WTC11 (cell line): Measurements from ENCODE around the gene TLCD3B. TPM values are rescaled to one million over a fixed set of nuclear protein-coding genes. Genes with fewer than 3 reads are reported as not detected.

Experiments used
- ATAC-seq: fragments of 200-7000 bp; cut with Tn5 transposase; 2 replicates; pipeline ENCODE4 v1.10.0; 2021; ENCODE audit warnings: mild to moderate bottlenecking, moderate library complexity
- CTCF ChIA-PET: fragments of 300-600 bp; sonication (Branson Sonifier 250); formaldehyde crosslinking; loops from one replicate; lab custom pipeline; 2021; ENCODE audit warnings: antibody characterized with exemption; lab: Charles Lee
- POLR2A ChIA-PET: fragments of 350-600 bp; sonication (Branson Sonifier 250); formaldehyde crosslinking; loops from one replicate; lab custom pipeline; 2021; ENCODE audit warnings: antibody characterized with exemption; lab: Charles Lee
- DNase-seq: peaks from one replicate; pipeline ENCODE4 v3.0.0; 2021; ENCODE audit warnings: low spot score
- H3K27ac Mint-ChIP-seq: 2 replicates; pipeline ENCODE4 v1.8.0; 2021; ENCODE audit warnings: mixed read lengths
- H3K27me3 Mint-ChIP-seq: 2 replicates; pipeline ENCODE4 v1.8.0; 2021; ENCODE audit warnings: low read depth, mild to moderate bottlenecking, moderate library complexity, mixed read lengths
- H3K36me3 Mint-ChIP-seq: 2 replicates; pipeline ENCODE4 v1.8.0; 2021; ENCODE audit warnings: mixed read lengths
- H3K4me1 Mint-ChIP-seq: 2 replicates; pipeline ENCODE4 v1.8.0; 2022; ENCODE audit warnings: mixed read lengths
- H3K4me3 Mint-ChIP-seq: 2 replicates; pipeline ENCODE4 v1.8.0; 2021; ENCODE audit warnings: mild to moderate bottlenecking, moderate library complexity, mixed read lengths
- H3K9me3 Mint-ChIP-seq: 2 replicates; pipeline ENCODE4 v1.8.0; 2021; ENCODE audit warnings: mixed read lengths
- AR ChIP-seq: fragments of 250-450 bp; sonication (Bioruptor Pico); IDR thresholded peaks from 2 replicates; pipeline ENCODE4 v1.9.0; 2021; ENCODE audit warnings: mild to moderate bottlenecking
- ESRRA ChIP-seq: sonication (generic); formaldehyde crosslinking; IDR thresholded peaks from 2 replicates; pipeline ENCODE4 v1.8.1; 2022; ENCODE audit warnings: mild to moderate bottlenecking, missing genetic modification reagents, borderline replicate concordance
- HMGA2 ChIP-seq: fragments of 250-450 bp; sonication (Bioruptor Pico); IDR thresholded peaks from 2 replicates; pipeline ENCODE4 v1.4.0; 2021; ENCODE audit warnings: mild to moderate bottlenecking, moderate library complexity
- JAZF1 ChIP-seq: fragments of 250-450 bp; sonication (Bioruptor Pico); IDR thresholded peaks from 2 replicates; pipeline ENCODE4 v1.9.0; 2021; ENCODE audit warnings: moderate library complexity, mild to moderate bottlenecking, inconsistent platforms
- JUN ChIP-seq: sonication (generic); formaldehyde crosslinking; IDR thresholded peaks from 2 replicates; pipeline ENCODE4 v1.8.0; 2023; ENCODE audit warnings: mild to moderate bottlenecking, missing genetic modification reagents
- MYBL2 ChIP-seq: sonication (generic); formaldehyde crosslinking; IDR thresholded peaks from 2 replicates; pipeline ENCODE4 v1.8.1; 2023; ENCODE audit warnings: mild to moderate bottlenecking, moderate library complexity, missing genetic modification reagents
- NFATC4 ChIP-seq: fragments of 250-450 bp; sonication (Bioruptor Pico); IDR thresholded peaks from 2 replicates; pipeline ENCODE4 v1.9.0; 2021; ENCODE audit warnings: mild to moderate bottlenecking
- NFYB ChIP-seq: sonication (generic); formaldehyde crosslinking; conservative IDR thresholded peaks from 2 replicates; pipeline ENCODE4 v1.8.0; 2022; ENCODE audit warnings: low read depth, missing genetic modification reagents
- NR3C1 ChIP-seq: sonication (generic); formaldehyde crosslinking; conservative IDR thresholded peaks from 2 replicates; pipeline ENCODE4 v1.8.1; 2023; ENCODE audit warnings: low read depth, mild to moderate bottlenecking, missing genetic modification reagents
- PREB ChIP-seq: sonication (generic); formaldehyde crosslinking; IDR thresholded peaks from 2 replicates; pipeline ENCODE4 v1.8.1; 2022; ENCODE audit warnings: mild to moderate bottlenecking, missing genetic modification reagents, moderate library complexity, borderline replicate concordance
- PRRX2 ChIP-seq: fragments of 250-450 bp; sonication (Bioruptor Pico); IDR thresholded peaks from 2 replicates; pipeline ENCODE4 v1.8.0; 2021; ENCODE audit warnings: mild to moderate bottlenecking
- RORB ChIP-seq: fragments of 250-450 bp; sonication (Bioruptor Pico); IDR thresholded peaks from 2 replicates; pipeline ENCODE4 v1.9.0; 2021; ENCODE audit warnings: mild to moderate bottlenecking
- SMAD3 ChIP-seq: sonication (generic); formaldehyde crosslinking; IDR thresholded peaks from 2 replicates; pipeline ENCODE4 v1.8.0; 2022; ENCODE audit warnings: missing genetic modification reagents, mild to moderate bottlenecking, borderline replicate concordance
- SOX15 ChIP-seq: fragments of 250-450 bp; sonication (Bioruptor Pico); IDR thresholded peaks from 2 replicates; pipeline ENCODE4 v1.9.0; 2021; ENCODE audit warnings: mild to moderate bottlenecking
- STAT6 ChIP-seq: sonication (generic); formaldehyde crosslinking; conservative IDR thresholded peaks from 2 replicates; pipeline ENCODE4 v1.8.1; 2023; ENCODE audit warnings: mild to moderate bottlenecking, low read depth, missing genetic modification reagents, moderate library complexity
- TCF7 ChIP-seq: sonication (generic); formaldehyde crosslinking; IDR thresholded peaks from 2 replicates; pipeline ENCODE4 v1.8.0; 2022; ENCODE audit warnings: mild to moderate bottlenecking, low read depth, missing genetic modification reagents, moderate library complexity
- USF1 ChIP-seq: sonication (generic); formaldehyde crosslinking; IDR thresholded peaks from 2 replicates; pipeline ENCODE4 v1.8.0; 2022; ENCODE audit warnings: mild to moderate bottlenecking, missing genetic modification reagents
- ZBTB43 ChIP-seq: sonication (generic); formaldehyde crosslinking; IDR thresholded peaks from 2 replicates; pipeline ENCODE4 v1.8.1; 2023; ENCODE audit warnings: mild to moderate bottlenecking, missing genetic modification reagents
- ZNF121 ChIP-seq: sonication (generic); formaldehyde crosslinking; IDR thresholded peaks from 2 replicates; pipeline ENCODE4 v1.8.0; 2023; ENCODE audit warnings: missing genetic modification reagents
- ZNF138 ChIP-seq: sonication (generic); formaldehyde crosslinking; conservative IDR thresholded peaks from 2 replicates; pipeline ENCODE4 v1.8.1; 2022; ENCODE audit warnings: mild to moderate bottlenecking, moderate library complexity, missing genetic modification reagents
- ZNF219 ChIP-seq: sonication (generic); formaldehyde crosslinking; IDR thresholded peaks from 2 replicates; pipeline ENCODE4 v1.8.0; 2023; ENCODE audit warnings: missing genetic modification reagents, mild to moderate bottlenecking, borderline replicate concordance
- ZNF317 ChIP-seq: sonication (generic); formaldehyde crosslinking; IDR thresholded peaks from 2 replicates; pipeline ENCODE4 v1.8.1; 2023; ENCODE audit warnings: low read depth, mild to moderate bottlenecking, moderate library complexity, missing genetic modification reagents, borderline replicate concordance
- ZNF396 ChIP-seq: fragments of 250-450 bp; sonication (Bioruptor Pico); IDR thresholded peaks from 2 replicates; pipeline ENCODE4 v1.8.0; 2021; ENCODE audit warnings: mild to moderate bottlenecking, moderate library complexity, borderline replicate concordance
- ZNF416 ChIP-seq: fragments of 250-450 bp; sonication (Bioruptor Pico); IDR thresholded peaks from 2 replicates; pipeline ENCODE4 v1.9.0; 2021; ENCODE audit warnings: mild to moderate bottlenecking, inconsistent platforms
- total RNA-seq: library from RNA; stranded (reverse); gene quantifications from 3 replicates; pipeline ENCODE4 v1.2.3, GENCODE V29; 2021
- TF ChIP-seq, protein P1 (sequence below): sonication (generic); formaldehyde crosslinking; conservative IDR thresholded peaks from 2 replicates; pipeline ENCODE4 v1.8.1; 2022; ENCODE audit warnings: mild to moderate bottlenecking, missing genetic modification reagents
- TF ChIP-seq, protein P2 (sequence below): sonication (generic); formaldehyde crosslinking; IDR thresholded peaks from 2 replicates; pipeline ENCODE4 v1.8.1; 2023; ENCODE audit warnings: mild to moderate bottlenecking, missing genetic modification reagents, moderate library complexity

The TLCD3B gene
- total RNA-seq, 1 experiment from 2014 or later = 28.1 TPM

DNA sequence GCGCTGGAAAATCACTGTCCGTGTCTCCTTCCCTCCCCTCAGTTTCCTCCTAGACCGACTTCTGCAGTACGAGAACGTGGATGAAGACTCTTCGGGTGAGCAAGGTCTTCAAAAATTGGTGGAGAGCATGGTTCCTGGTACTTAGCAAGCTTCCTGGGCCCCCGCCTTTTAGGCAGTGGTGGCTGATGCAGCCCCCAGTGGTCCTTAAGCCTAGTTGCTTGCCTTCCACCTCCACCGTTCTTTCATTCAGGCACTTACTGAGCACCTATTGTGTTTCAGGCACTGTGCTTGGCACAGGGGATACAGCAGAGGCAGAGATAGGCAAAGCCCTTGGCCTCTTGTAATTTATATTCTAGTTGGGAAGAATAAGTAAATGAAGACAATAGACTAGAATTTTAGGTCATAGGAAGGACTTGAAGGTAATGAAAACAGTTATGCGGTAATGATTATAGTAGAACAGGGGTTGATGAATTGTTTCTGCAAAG lies 34.3 kb downstream of the TLCD3B start (continued):
- TF ChIP-seq PREB (no peak), SMAD3 (no peak), ZNF121 (CRISPR knock-in tag) (no peak), RORB (CRISPR knock-in tag) (no peak), PRRX2 (no peak), TCF7 (CRISPR knock-in tag) (no peak), ZNF317 (no peak)
- TF ChIP-seq, protein P1, sequence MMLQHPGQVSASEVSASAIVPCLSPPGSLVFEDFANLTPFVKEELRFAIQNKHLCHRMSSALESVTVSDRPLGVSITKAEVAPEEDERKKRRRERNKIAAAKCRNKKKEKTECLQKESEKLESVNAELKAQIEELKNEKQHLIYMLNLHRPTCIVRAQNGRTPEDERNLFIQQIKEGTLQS = no peak

GRCh38 chr16:29995911-29996765 lies 34.9 kb downstream of the TLCD3B start, which contains the start of gene INO80E:
TSS of gene INO80E (plus strand) at chr16:29996241. CDS start at chr16:29996311, 70 bp downstream.
- DNase-seq = peak; percentile 100
- CTCF ChIA-PET = interaction anchor here (0.7 to 1.2 kb wide), 2 partner anchors 119 to 180 kb away, joined by 3 read pairs; partner anchors contain the start of gene PAGR1
- TF ChIP-seq USF1 (CRISPR knock-in tag) (no peak), JUN (CRISPR knock-in tag) (0 out of 2 replicates have a peak, but pooled peaks have one; percentile 45), ZNF396 (CRISPR knock-in tag) (no peak), ZBTB43 (CRISPR knock-in tag) (no peak), MYBL2 (CRISPR knock-in tag) (no peak; the same call in 1 of the 2 replicates), AR (CRISPR knock-in tag) (no peak), SOX15 (no peak), ZNF121 (CRISPR knock-in tag) (no peak), ZNF219 (CRISPR knock-in tag) (no peak), ZNF138 (CRISPR knock-in tag) (no peak), HMGA2 (no peak), STAT6 (CRISPR knock-in tag) (no peak), PRRX2 (no peak), NFATC4 (CRISPR knock-in tag) (no peak), JAZF1 (no peak), SMAD3 (no peak), ZNF416 (CRISPR knock-in tag) (no peak), NFYB (CRISPR knock-in tag) (no peak), ESRRA (no peak), NR3C1 (CRISPR knock-in tag) (no peak)
- TF ChIP-seq, protein P2, sequence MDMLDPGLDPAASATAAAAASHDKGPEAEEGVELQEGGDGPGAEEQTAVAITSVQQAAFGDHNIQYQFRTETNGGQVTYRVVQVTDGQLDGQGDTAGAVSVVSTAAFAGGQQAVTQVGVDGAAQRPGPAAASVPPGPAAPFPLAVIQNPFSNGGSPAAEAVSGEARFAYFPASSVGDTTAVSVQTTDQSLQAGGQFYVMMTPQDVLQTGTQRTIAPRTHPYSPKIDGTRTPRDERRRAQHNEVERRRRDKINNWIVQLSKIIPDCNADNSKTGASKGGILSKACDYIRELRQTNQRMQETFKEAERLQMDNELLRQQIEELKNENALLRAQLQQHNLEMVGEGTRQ (CRISPR knock-in tag) = no peak; the same call in 1 of the 2 replicates

More at GRCh38 chr16:29995911-29996765, 34.9 kb downstream of the TLCD3B start, which contains the start of gene INO80E:
- POLR2A ChIA-PET = interaction anchor here (0.6 to 1.2 kb wide), 5 partner anchors 69 to 172 kb away, joined by 3 to 5 read pairs (median 3); partner anchors contain the start of genes ALDOA, CDIPT and SEZ6L2
- peak; percentile 88 for ATAC-seq
- H3K27me3 Mint-ChIP-seq = no peaks in the 10 kb centered on the region
- H3K9me3 Mint-ChIP-seq = no peaks in the 10 kb centered on the region
- H3K4me1 Mint-ChIP-seq = peaks cover 20% of the 10 kb centered on the region
- H3K36me3 Mint-ChIP-seq = peaks cover 14% of the 10 kb centered on the region
- H3K4me3 Mint-ChIP-seq = peak within 1 kb of the TSS; percentile 94
- H3K27ac Mint-ChIP-seq = peak within 1 kb of the TSS; percentile 97
